DMS153 treated with DMSO at 0.1 percent for 48 hours (cell line): Measurements from ENCODE around the gene BBX.
A peak's percentile ranks its signal among the peaks of the same experiment; 100 is the strongest.

Experiments
- DNase-seq: peaks from one replicate; lab custom pipeline; 2025; ENCODE audit not compliant: unreplicated experiment; lab: John Stamatoyannopoulos, UW

BBX gene

DNA sequence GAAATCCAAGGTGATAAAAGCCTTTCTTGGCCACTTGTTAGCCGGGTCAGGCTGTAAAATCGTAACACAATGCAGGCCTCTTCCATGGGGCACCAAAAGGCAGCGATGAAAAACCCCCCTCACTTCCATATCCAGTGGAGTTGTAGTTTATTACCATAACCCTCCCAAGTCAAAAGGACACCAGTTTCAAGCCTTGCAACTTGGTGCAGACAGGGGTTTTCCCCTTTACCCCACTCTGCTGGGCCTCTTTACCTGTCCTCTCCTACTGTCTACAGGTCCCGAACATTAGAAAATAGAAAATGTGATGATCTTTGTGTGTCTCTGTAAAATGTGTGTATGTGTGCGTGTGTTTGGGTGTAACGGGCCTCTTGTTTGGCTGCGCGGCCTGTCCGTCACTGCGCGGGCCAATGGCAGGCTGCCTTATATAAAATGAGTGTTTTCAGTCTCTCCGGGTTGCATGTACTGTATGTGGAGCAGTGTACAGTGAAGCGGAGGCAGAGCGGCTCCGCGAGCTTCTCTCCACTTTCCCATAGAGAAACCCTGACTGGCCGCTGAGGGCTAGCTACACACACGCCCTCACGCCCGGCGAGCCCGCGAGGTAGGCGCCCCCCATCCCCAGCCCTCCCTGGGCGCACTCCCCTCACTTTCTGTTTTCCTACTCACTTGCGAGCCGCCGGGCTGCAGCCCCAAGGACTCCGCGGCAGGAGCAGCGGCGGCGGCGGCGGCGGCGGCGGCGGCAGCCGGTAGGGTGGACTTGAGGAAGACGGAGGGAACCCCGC lies at the start of gene BBX:
Gene BBX, plus strand, starts transcription at position 453 of the 779 bp plus-strand sequence. CDS start 187,499 bp downstream, outside the sequence.
- DNase-seq: peak; percentile 80

- no peak for DNase-seq
Observed at GRCh38 chr3:107476462-107476861, 46.3 kb upstream of the BBX start.

- DNase-seq: no peak
Observed at GRCh38 chr3:107487490-107487889, 35.3 kb upstream of the BBX start.

DNA sequence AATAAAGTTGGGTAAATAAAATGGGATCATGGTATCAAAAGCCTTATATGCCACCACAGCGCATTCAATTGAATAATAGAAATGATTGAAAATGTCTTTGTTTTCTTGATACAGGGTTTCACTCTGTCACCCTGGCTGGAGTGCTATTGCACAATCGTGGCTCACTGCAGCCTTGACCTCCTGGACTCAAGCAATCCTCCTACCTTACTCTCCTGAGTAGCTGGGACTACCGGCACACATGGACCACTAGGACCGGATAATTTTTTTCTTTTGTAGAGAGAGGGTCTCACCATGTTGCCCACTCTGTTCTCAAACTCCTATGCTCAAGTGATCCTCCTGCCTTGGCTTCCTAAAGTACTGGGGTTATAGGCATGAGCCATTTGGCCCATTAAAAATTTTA lies 33.8 kb upstream of the BBX start:
- DNase-seq: no peak

DNA sequence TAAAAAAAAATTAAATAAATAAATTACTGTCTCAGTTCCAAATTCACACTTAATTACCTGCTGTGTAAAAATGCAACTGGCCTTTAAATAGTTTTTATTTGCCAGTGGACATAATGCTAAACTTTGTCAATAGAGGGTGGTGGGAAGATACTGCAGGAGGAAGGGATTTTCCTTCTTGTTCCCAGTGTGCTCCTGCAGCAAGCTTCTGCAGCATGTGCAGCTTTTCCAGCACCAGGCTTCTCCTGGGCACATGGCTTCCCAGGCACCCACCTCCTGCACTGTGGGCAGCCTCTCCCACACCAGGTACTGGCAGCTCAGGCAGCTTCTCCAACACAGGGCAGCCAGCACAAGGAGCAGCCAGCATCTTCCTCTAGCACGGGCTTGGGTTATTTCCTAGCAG lies 29.6 kb upstream of the BBX start:
- no peak for DNase-seq

DNA sequence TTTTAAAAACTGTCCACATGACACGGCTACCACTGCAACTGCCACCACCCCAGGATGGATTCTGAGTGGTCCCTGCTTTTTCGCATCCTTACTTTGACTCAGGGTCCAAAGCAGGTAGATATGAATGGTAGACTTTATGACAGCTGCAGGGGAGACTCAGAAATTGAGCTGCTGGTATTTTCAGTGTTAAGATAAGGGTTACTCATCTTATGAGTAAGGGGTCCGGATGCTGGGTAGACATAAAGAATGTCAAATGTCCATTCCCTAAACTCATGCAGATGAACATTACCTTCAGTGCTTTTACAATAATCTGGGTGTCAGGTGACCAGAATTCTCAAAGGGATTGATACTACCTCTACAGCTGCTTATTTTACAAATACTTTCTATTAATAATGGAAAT lies 25.9 kb upstream of the BBX start:
- no peak for DNase-seq

DNA sequence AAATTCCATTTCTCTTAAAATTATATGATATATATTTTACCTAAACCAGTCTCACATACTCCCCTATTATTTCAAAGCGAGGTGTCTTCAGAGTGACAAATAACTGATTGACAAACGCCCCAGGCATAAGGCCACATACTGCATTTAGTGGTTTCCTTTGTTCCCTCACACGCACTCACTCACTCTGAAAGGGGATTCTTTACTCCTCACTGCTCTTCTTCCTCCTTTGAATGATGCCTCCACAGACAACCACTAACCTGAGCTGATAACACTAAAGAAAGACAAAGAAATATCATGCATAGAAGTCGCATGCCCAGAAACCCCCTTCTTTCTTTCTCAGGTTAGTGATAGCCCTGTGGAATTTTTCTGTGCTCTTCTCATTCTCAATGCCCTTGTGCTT lies 24.1 kb upstream of the BBX start:
- DNase-seq: no peak

GRCh38 chr3:107506458-107506857 lies 16.3 kb upstream of the BBX start:
- no peak for DNase-seq

DNA sequence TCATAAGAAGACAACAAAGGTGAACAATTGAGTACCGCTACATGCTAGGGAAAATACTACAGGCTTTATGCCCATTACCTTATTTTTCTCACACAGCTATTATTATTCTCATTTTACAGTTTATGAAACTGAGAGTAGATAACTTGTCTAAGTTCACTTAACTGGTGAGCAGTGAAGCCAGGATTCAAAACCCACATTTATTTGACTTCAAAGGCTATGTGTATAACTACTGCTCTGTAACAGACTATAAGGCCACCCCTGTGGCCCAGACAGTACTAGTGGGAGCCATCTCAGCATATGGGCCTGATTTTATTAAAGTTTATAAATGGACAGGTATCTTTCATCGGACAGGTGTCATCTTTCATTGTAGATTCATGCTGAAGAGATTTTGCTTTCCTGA lies 14.4 kb upstream of the BBX start:
- DNase-seq: no peak

DNA sequence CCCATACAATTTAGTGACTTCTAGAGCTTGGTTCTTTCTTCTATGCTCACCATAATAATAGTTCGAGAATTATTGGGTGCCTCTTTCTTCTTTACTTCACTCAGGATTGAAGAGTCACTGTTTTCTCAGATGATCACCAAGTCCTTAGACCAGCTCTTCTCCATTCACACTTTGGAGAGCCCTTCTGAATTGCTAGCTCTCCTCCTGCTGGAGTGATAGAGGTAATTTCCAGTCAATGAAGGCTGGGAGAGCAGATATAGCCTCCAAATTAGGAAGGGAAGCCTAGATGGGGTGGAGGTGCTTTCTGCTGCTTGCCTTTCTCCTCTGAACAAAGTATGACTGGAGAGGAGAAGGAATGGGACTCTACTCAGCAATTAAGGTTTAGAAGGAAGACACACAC lies 10.7 kb upstream of the BBX start:
- DNase-seq: no peak

DNA sequence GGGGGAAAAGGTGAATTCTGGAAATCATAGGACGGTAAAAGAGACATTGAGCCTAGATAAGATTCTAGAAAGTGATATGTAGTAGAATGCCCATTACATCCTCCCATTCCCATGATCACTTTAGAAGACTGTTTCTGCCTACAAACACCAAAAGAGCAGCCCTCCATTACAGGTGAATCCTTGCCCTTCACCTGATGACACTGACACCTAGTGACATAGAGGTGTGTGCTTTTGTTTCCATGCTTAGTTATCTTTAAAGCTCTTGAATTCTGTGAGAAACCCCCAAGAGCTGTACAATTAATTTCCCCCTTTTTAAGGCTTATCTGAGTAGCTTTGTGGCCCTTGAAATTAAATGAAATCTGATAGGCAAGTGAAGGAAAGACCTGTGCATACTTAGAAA lies 8.3 kb upstream of the BBX start:
- no peak for DNase-seq

GRCh38 chr3:107516475-107516874 lies 6.3 kb upstream of the BBX start:
- DNase-seq: no peak

DNA sequence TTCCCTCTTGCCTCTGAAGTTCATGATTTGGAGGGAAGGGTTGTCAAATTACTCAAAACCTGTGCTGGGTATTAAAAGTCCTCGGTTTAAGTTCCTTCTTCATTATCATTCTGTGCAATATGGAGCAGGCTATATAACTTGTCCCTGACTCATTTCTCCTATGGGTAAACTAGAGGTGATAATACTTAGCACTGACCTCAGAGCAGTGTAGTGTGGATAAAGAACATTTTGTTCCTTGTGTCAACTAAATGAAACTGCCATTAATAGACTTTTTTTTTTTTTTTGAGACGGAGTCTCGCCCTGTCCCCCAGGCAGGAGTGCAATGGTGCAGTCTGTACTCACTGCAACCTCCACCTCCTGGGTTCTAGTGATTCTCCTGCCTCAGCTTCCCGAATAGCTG lies 2.2 kb upstream of the BBX start:
- DNase-seq: no peak

DNA sequence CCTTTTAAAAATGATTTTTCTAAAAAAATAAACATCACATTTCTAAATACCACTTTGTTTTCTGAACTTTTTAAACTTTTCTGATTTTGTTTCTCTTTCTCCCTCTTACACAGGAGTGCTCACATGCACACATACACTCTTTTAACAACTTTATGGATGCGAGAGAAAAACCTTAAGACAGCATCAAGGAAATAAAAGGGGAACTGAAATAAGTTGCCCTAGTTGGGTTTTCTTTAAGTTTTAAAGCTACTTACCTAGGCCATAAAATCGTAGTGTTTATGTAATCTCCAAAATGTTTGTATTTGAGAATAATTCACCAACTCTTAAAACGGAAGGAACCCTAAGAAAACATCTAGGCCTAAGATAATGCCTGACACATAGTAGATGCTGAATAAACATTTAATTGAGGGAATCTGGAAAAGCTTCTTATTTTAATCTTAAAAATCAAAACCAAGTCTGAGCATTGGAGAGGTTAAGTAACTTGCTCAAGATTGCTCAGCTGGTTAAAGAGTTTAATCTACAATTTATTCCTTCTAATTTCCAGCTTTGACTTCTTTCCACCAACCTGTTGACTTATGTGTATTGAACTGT lies 1.2 kb upstream of the BBX start:
- DNase-seq: no peak

DNA sequence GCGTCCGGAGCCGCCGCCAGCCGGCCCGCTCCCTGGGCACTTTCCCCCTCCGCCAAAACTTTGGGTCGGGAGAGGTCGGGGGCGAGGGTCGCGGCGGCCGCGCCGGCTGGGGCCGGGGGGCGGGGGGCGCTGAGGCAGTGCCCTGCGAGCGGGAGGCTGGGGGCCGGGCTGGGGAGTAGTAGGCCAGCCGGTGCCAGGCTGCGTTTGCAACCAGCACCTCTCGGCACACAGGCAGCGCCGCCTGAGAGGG lies 452 bp downstream of the BBX start:
- DNase-seq: no peak

GRCh38 chr3:107523539-107524325 lies 970 bp downstream of the BBX start:
- peak; percentile 27 for DNase-seq

DNA sequence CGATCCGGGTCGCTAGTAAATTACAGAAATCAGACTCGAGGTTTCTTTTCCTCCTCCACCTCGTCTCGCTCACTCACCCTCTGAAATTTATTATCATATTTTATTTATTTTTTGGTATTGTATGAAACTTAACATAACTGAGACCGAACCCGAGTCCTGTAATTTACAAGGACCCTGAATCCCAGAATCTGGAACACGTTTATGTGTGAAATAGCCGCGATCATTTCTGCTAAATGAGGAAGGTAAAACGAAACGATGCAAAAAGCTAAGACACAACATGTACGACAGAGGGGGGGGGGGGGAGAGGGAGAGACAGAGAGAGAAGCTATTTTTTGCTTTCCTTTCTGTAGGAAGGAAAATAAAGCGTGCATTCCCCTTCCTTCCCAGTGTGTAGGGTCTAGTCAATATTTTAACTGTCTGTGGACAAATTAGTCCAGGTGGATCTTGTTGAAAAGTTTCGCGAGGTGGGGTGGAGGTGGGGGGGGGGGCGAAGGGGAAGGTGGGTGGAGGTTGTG lies 1.6 kb downstream of the BBX start:
- DNase-seq: no peak

DNA sequence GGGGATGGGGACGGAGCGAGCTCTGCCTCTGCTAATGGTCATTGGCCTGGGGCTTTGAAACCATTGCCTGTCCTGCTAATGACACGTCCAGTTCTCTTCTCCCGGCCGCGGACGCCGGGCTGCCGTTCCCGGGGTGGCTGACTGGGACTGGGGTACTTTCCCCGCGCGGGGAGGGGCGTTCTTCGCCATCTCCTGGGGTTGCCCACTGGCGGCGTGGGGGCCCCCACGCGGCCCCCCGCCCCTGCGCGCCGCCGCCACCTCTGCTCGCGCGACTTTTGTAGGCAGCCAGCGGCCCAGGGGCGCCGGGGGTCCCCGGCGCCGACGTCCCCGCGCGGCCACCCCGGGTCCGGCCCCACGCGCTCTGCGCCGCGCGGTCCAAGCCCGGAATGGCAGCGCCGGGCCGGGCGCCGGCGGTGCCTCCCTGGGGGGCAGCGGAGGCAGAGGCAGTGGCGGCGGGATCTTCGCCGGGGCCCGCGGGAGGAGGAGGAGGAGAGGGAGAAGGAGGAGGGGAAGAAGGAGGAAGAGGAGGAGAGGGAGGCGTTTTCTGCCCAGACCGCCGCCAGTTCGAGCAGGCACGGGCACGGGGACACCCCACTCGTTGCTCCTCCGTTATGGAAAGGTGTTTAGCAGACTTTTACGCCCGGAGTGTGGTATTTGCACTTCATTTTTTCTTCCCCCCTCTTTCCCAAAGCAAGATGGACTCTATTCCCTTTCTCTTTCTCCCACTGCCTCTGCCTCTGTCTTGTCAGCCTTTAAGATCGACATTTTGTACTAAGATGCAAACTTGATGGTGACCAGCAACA lies 2.3 kb downstream of the BBX start:
- DNase-seq: peak; percentile 33

- DNase-seq: no peak
Observed at GRCh38 chr3:107525644-107526305, 3.0 kb downstream of the BBX start.

GRCh38 chr3:107531917-107532469 lies 9.2 kb downstream of the BBX start:
- DNase-seq: no peak

GRCh38 chr3:107540857-107541256 lies 18.1 kb downstream of the BBX start:
- no peak for DNase-seq
